PC-3 (cell line): ENCODE measurements around the gene C5. TPM values are rescaled to one million over a fixed set of nuclear protein-coding genes. Genes with fewer than 3 reads are reported as not detected.
"Not testable (repeated sequence)": the region's sequence is repeated elsewhere in the genome, so short reads cannot be mapped to it uniquely, and the experiment has no call there.

Experiments used
- ATAC-seq: fragments of 200-7000 bp; cut with Tn5 transposase; 2 replicates; pipeline ENCODE4 v1.9.1; 2020; ENCODE audit warnings: mild to moderate bottlenecking, moderate library complexity
- BruUV-seq: library from RNA; stranded (reverse); fragments of 400-500 nt; replicated peaks from 2 replicates; lab custom pipeline; 2021; lab: Mats Ljungman, UMichigan
- CTCF ChIA-PET: fragments of 300-600 bp; sonication (Branson Sonifier 250); formaldehyde crosslinking; loops from one replicate; lab custom pipeline; 2022; ENCODE audit warnings: antibody characterized with exemption; lab: Charles Lee
- POLR2A ChIA-PET: fragments of 300-600 bp; sonication (Branson Sonifier 250); formaldehyde crosslinking; loops from one replicate; lab custom pipeline; 2022; ENCODE audit warnings: antibody characterized with exemption; ENCODE audit not compliant: unreplicated experiment; lab: Charles Lee
- DNase-seq: peaks from one replicate; pipeline ENCODE4 v3.0.0-alpha.2; 2015
- H2AFZ ChIP-seq: fragments of 300-600 bp; sonication (generic); 2 replicates; pipeline ENCODE4 v1.6.0; 2016; ENCODE audit warnings: antibody characterized with exemption, low read length
- H3F3A ChIP-seq: fragments of 300-600 bp; sonication (generic); one replicate; pipeline ENCODE4 v1.6.0; 2017; ENCODE audit warnings: antibody characterized with exemption, low read length, control low read depth, mild to moderate bottlenecking; ENCODE audit not compliant: unreplicated experiment
- H3K27ac ChIP-seq: fragments of 300-600 bp; sonication (generic); 2 replicates; pipeline ENCODE4 v1.5.1; 2016; ENCODE audit warnings: mild to moderate bottlenecking, low read length
- H3K27me3 ChIP-seq: fragments of 300-600 bp; sonication (generic); 2 replicates; pipeline ENCODE4 v1.6.1; 2016; ENCODE audit warnings: low read length, mixed read lengths
- H3K36me3 ChIP-seq: fragments of 300-600 bp; sonication (generic); 2 replicates; pipeline ENCODE4 v1.6.1; 2016; ENCODE audit warnings: low read depth, mixed run types, low read length, mixed read lengths
- H3K4me1 ChIP-seq: fragments of 300-600 bp; sonication (generic); 2 replicates; pipeline ENCODE4 v1.5.1; 2016; ENCODE audit warnings: low read length; ENCODE audit not compliant: insufficient read depth
- H3K4me2 ChIP-seq: fragments of 300-600 bp; sonication (generic); 2 replicates; pipeline ENCODE4 v1.6.0; 2016; ENCODE audit warnings: low read length
- H3K4me3 ChIP-seq: fragments of 300-600 bp; sonication (generic); 2 replicates; pipeline ENCODE4 v1.5.1; 2016; ENCODE audit warnings: mild to moderate bottlenecking, low read length, mixed read lengths
- H3K79me2 ChIP-seq: fragments of 300-600 bp; sonication (generic); 2 replicates; pipeline ENCODE4 v1.6.1; 2017; ENCODE audit warnings: low read length, mixed read lengths
- H3K9ac ChIP-seq: fragments of 300-600 bp; sonication (generic); 2 replicates; pipeline ENCODE4 v1.6.0; 2016; ENCODE audit warnings: mild to moderate bottlenecking, low read length
- H3K9me2 ChIP-seq: fragments of 300-600 bp; sonication (generic); replicated peaks from 2 replicates; pipeline ENCODE4 v1.6.1; 2016; ENCODE audit warnings: mixed run types, low read length, mixed read lengths
- H3K9me3 ChIP-seq: fragments of 300-600 bp; sonication (generic); 2 replicates; pipeline ENCODE4 v1.6.1; 2016; ENCODE audit warnings: low read length, mixed read lengths
- H4K20me1 ChIP-seq: fragments of 300-600 bp; sonication (generic); 2 replicates; pipeline ENCODE4 v1.6.1; 2016; ENCODE audit warnings: low read length, mixed read lengths
- EZH2 ChIP-seq: fragments of 300-600 bp; sonication (generic); IDR thresholded peaks from one replicate; pipeline ENCODE4 v1.6.1; 2017; ENCODE audit warnings: antibody characterized with exemption, mild to moderate bottlenecking, low read length; ENCODE audit not compliant: unreplicated experiment
- EZH2phosphoT487 ChIP-seq: fragments of 300-600 bp; sonication (generic); IDR thresholded peaks from 2 replicates; pipeline ENCODE4 v1.6.1; 2018; ENCODE audit warnings: mild to moderate bottlenecking, antibody characterized with exemption, low read length, borderline replicate concordance
- intact Hi-C: fragments of 100-400 bp; cut with micrococcal nuclease; formaldehyde crosslinking; loops from 2 replicates; pipeline ENCODE4 v1.9.0; 2023
- total RNA-seq: library from RNA; depleted of rRNA; stranded (reverse); fragments of >200 nt; gene quantifications from 2 replicates; pipeline ENCODE4 v1.2.3, GENCODE V29; 2014
- TF ChIP-seq, protein P1 (sequence below): fragments of 300-600 bp; sonication (generic); conservative IDR thresholded peaks from 2 replicates; pipeline ENCODE4 v1.5.1; 2017; ENCODE audit warnings: antibody characterized with exemption, low read depth, mild to moderate bottlenecking, low read length

C5 gene
- total RNA-seq, 1 experiment from 2014 or later = 2.9 TPM

GRCh38 chr9:121038804-121039203 is 11.3 kb downstream of the C5 start:
- Histone ChIP-seq H3K9me2 (no peaks in the 10 kb centered on the region), H2AFZ (no peak overlapping the region), H3F3A (no peaks in the 10 kb centered on the region), H3K4me2 (no peak overlapping the region), H3K4me3 (no peak overlapping the region), H3K79me2 (no peaks in the 10 kb centered on the region), H3K4me1 (peaks cover 10% of the 10 kb centered on the region; the same call in 1 of the 2 replicates), H3K9me3 (no peaks in the 10 kb centered on the region), H3K27me3 (no peaks in the 10 kb centered on the region), H3K27ac (no peak overlapping the region), H4K20me1 (no peaks in the 10 kb centered on the region), H3K9ac (no peak overlapping the region), H3K36me3 (no peaks in the 10 kb centered on the region)
- intact Hi-C loops = no loop called here
- ChIA-PET POLR2A (no interaction called here), CTCF (no interaction called here)
- BruUV-seq = no TSS peak
- no peak for DNase-seq
- TF ChIP-seq EZH2phosphoT487 = no peak
- TF ChIP-seq EZH2 = no peak
- TF ChIP-seq, protein P1, sequence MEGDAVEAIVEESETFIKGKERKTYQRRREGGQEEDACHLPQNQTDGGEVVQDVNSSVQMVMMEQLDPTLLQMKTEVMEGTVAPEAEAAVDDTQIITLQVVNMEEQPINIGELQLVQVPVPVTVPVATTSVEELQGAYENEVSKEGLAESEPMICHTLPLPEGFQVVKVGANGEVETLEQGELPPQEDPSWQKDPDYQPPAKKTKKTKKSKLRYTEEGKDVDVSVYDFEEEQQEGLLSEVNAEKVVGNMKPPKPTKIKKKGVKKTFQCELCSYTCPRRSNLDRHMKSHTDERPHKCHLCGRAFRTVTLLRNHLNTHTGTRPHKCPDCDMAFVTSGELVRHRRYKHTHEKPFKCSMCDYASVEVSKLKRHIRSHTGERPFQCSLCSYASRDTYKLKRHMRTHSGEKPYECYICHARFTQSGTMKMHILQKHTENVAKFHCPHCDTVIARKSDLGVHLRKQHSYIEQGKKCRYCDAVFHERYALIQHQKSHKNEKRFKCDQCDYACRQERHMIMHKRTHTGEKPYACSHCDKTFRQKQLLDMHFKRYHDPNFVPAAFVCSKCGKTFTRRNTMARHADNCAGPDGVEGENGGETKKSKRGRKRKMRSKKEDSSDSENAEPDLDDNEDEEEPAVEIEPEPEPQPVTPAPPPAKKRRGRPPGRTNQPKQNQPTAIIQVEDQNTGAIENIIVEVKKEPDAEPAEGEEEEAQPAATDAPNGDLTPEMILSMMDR = no peak
- peak; percentile 54 for ATAC-seq

DNA sequence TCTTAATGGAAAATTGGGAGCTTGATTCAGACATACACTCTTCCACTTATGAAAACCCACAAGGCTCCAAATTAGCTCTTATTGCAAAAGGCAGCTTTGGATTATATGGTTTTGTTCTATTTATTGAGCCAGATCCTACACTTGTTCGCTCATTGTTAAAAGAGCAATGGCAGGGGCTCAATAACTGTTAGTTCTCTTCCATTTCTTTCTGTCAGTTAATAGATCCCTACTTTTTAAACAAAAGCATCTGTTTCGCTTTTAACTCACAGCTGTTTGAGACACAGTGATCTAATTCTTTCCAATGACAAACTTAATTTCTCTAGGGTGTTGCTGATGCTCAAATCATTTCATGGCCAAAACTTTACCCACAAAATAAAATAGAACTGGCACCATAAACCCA is 11.7 kb downstream of the C5 start:
- H3K4me2 ChIP-seq = no peak overlapping the region
- no peak overlapping the region for H3K27ac ChIP-seq
- BruUV-seq = no TSS peak
- ChIA-PET POLR2A (no interaction called here), CTCF (no interaction called here)
- H3K79me2 ChIP-seq = no peaks in the 10 kb centered on the region
- H3K9ac ChIP-seq = no peak overlapping the region
- no peaks in the 10 kb centered on the region for H3K9me3 ChIP-seq
- H3K27me3 ChIP-seq = no peaks in the 10 kb centered on the region
- no peaks in the 10 kb centered on the region for H3K9me2 ChIP-seq
- H3K36me3 ChIP-seq = no peaks in the 10 kb centered on the region
- no peaks in the 10 kb centered on the region for H3F3A ChIP-seq
- TF ChIP-seq, protein P1 = no peak
- TF ChIP-seq EZH2 = no peak
- no peak for TF ChIP-seq EZH2phosphoT487
- DNase-seq = no peak
- no peaks in the 10 kb centered on the region for H4K20me1 ChIP-seq
- H3K4me1 ChIP-seq = peaks cover 10% of the 10 kb centered on the region; the same call in 1 of the 2 replicates
- ATAC-seq = no peak
- no peak overlapping the region for H3K4me3 ChIP-seq
- intact Hi-C loops = no loop called here
- no peak overlapping the region for H2AFZ ChIP-seq

DNA sequence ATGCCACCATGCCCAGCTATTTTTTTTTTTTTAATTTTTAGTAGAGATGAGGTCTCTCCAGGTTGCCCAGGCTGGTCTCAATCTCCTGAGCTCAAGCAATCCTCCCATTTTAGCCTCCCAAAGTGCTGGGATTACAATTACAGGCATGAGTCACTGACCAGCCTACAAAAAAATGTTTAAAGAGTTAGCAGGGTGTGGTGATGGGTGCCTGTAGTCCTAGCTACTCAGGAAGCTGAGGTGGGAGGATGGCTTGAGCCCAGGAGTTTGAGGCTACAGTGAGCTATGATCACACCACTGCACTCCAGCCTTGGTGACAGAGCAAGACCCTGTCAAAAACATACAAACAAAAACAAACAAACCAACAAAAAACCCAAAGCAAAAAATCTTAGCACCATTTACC is 14.4 kb downstream of the C5 start:
- not testable (repeated sequence) for H3K79me2 ChIP-seq, H2AFZ ChIP-seq, H3F3A ChIP-seq, H3K4me3 ChIP-seq, BruUV-seq, H3K9ac ChIP-seq, H3K27me3 ChIP-seq, H3K9me3 ChIP-seq, H4K20me1 ChIP-seq, H3K9me2 ChIP-seq, H3K36me3 ChIP-seq, H3K4me2 ChIP-seq
- DNase-seq (peak; percentile 55), ATAC-seq (peak; percentile 89)
- POLR2A ChIA-PET = interaction anchor here (0.5 kb wide), 1 partner anchor 261 kb away, joined by 4 read pairs; no protein-coding TSS in a partner anchor
- Histone ChIP-seq H3K4me1 (peaks cover 10% of the 10 kb centered on the region; the same call in 1 of the 2 replicates), H3K27ac (peak overlapping the region; percentile 28)
- CTCF ChIA-PET = interaction anchor here (0.6 to 1.0 kb wide), 2 partner anchors 18 to 24 kb away, joined by 4 read pairs; no protein-coding TSS in a partner anchor
- intact Hi-C loops = loop anchor here (2.0 kb wide), 1 partner anchor 25 kb away; no protein-coding TSS in a partner anchor
